Activated CD4-positive, alpha-beta T cell treated with anti-CD3 and anti-CD28 coated beads, Interleukin-2, amount 50 U/mL, for 24 hours (primary cell): ENCODE measurements around the gene SRD5A1.

Experiments
- DNase-seq, 2 donors: peaks; one replicate each; pipeline ENCODE4 v3.0.0-alpha.2; 2020; ENCODE audit warnings: low read depth in 1 of 2, low spot score in 1 of 2

Gene SRD5A1

GRCh38 chr5:6682239-6682638 lies 49.0 kb downstream of the SRD5A1 start:
- no peak for DNase-seq

GRCh38 chr5:6683241-6683640 lies 50.0 kb downstream of the SRD5A1 start:
- DNase-seq, result no peak

- DNase-seq, result no peak
Measured at GRCh38 chr5:6684075-6684474, 50.8 kb downstream of the SRD5A1 start.

- no peak for DNase-seq
Measured at GRCh38 chr5:6686501-6686900, 53.3 kb downstream of the SRD5A1 start.

DNA sequence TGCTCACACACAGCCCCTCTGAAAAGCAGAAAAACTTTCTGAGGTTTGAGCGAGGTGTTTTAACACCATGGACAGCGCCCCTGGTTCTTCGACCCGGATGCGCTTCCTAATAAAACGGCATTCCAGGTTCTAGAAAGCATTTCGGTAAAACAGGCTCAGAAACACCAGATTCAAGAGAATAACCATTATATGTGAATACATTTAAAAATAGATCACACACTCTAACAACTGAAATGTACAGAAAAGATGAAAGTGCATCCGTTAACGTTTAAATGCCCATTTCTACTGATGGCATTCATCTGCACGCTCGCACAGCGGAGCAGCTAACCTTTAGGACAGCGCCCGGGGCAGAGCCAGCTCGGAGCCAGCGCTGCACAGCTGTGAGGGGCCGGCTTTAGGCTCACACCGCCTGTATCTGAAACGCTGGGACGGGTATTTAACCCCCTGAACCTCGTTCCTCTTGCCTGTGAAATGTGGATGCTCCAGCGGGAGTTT lies 53.7 kb downstream of the SRD5A1 start:
- DNase-seq, result no peak

GRCh38 chr5:6687505-6687904 lies 54.3 kb downstream of the SRD5A1 start:
- no peak for DNase-seq

- no peak for DNase-seq
Measured at GRCh38 chr5:6692906-6693305, 59.7 kb downstream of the SRD5A1 start.

- DNase-seq, result no peak
Measured at GRCh38 chr5:6698696-6699095, 65.5 kb downstream of the SRD5A1 start.

GRCh38 chr5:6699357-6699756 lies 66.1 kb downstream of the SRD5A1 start:
- no peak for DNase-seq

DNA sequence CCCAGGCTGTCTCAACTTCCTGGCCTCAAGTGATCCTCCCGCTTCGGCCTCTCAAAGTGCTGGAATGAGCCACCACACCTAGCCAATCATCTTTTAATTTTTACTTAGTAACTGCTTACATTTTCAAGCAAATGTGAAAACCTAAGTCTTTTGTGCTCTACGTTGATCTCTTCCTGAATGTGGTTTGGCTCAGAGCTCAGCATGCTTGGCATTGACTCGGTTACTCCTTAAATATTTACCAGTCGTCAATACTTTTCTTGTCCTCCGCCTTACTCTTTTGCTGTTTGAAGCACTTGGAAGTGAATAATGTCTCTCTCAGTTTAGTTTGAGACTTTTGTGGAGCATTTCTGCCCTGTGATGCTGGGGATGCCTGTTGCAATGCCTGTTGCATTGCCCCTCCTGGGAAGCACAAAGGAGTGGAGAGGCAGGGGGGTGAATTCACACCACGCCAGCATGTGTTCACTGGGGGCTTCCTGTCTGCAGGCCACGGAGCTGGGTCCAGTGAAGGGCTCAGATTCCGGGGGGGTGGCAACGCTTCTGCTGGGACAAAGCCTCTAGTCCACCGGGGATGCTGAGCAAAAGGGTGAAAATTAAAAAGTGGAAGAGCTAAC lies 66.9 kb downstream of the SRD5A1 start:
- DNase-seq, result no peak

DNA sequence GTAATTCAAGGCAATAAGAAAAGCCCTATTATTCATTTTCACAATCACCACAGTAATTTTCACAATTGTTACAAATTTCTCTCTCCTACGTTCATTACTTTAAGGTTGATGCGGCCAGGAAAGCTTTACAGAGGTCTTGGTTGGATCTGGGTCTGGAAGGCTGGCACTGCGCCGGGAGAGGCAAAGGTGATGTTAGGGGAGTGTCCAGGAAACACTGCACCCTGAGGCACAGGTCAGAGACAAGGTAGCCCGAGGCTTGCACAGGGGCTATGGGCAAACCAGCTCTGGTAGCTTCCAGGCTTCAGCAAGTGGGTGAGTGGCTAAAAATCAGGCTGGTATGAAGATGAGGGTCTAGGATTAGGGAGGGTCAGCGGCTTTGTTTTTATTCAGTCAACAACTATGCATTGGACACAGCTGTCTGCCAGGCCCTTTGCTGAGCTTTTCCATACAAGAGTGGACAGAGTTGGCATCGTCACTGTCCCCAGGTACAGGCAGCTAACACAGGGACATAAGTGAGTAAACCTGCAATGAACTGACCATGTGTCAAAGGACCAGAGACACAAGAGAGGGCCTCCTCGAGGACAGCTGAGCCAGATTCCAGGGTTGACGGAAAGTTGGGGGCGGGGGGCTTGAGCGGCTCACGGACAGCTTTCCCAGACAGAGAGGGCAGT lies 67.6 kb downstream of the SRD5A1 start:
- no peak for DNase-seq

GRCh38 chr5:6701491-6701890 lies 68.3 kb downstream of the SRD5A1 start:
- DNase-seq, result no peak

DNA sequence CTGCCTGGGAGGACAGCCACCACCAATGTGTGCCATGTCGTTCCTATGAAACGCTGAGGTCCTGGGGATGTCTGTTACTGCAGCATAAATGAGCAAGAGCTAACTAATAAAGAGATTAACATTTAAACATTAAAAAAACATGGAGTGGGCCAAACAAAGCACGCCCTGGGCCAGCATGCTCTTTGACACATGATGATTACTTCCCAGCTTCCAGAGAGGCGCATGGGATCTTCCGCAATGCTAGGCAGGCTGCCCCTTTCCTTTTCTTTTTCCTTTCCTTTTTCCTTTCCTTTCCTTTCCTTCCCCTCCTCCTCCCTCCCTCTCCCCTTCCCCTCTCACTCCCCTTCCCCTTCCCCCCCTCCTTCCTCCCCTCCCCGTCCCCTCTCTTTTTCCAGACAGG lies 69.4 kb downstream of the SRD5A1 start:
- no peak for DNase-seq

DNA sequence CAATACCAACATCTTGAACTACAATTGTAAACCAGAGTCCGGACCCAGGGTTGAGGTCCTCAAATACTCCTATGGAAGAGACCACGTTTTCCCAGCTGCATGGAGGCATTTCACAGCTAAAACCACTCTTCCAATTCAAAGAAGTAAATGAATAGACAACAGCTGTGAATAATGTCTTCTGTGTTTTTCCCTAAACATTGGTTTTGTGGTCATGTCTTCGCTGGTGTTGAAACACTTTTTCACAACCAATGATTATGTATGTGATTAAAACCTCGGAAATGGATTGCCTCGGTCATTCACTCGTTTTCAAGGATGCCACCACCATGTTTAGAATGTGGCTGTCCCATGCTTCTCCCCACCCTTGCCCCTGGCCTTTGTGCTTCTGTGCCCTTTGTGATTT lies 70.6 kb downstream of the SRD5A1 start:
- DNase-seq, result no peak

DNA sequence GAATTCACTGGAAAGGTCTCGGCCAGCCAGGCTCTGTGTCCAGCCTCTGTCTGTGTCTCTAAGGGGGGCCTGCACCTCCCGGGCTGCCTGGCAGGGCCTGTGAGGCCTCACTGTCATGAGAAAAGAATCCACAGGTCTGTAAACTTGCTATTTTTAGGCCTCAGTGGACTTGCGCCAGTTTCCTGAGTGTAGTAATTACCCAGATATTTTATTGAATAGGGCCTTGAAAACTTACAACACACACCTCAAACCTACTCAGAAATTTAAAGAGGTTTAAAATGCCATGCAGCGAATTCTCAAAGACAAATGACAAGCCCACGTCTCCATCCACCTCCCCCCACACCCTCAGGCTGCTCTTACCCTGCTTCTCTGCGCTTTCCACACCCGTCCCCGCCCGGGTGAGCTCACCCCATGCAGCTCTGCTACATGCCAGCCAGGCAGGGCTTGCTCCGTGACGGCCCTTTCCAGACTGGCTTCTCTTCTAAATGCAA lies 71.2 kb downstream of the SRD5A1 start:
- no peak for DNase-seq

DNA sequence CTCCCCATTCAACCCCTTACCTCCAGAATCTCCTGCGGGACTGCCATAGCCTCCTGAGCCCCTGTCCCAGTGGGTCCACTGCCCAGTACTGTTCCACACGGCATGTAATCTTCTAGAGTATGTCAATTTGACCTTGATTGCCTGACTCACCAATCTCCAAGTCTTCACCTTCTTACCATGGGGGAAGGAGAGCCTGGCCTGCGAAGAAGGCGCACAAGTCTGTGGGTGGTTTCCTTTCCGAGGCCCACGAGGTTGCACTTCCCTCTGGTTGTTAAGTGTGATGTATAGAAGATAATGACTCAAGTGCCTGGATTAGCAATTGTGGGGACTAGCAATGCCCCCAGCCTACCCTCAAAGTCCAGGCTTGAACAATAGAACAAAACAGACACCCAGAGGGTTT lies 71.8 kb downstream of the SRD5A1 start:
- DNase-seq, result no peak

DNA sequence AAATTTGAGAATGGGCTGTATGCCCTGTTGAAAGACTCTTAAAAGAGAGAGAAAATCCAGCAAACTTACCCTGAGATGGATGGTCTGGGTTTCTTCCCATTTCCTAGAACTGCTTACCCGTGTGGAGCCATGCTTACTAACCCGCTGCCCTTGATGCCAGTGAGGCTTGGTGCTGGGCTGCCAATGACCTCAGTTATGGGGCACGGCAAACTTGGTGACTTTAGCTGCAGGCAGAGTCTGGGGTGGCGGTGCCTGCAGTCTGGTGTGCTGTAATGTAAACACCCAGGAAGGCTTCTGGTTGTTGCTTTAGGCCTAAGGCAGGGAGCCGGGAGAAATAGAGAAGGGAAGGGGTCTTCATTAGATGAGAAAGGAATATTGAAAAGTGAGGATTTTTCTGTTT lies 72.7 kb downstream of the SRD5A1 start:
- no peak for DNase-seq

- no peak for DNase-seq
Measured at GRCh38 chr5:6707852-6708251, 74.6 kb downstream of the SRD5A1 start.

DNA sequence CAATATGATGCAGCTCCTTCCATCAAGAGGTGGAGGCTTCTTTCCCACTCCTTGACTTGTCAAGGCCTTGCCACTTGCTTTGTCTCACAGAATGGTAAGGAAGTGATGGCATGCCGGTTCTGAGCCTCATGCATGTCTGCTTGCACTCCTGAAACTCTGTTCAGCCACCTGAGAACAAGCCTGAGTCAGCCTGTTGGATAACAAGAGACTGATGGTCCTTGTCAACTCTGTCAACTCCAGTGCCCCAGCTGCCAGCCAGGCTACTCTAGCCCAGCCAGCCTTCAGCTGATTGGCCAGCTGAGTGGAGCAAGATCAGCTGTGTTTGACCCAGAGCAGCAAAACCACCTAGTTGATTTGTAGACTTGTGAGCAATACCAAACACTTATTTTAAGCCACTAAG lies 75.6 kb downstream of the SRD5A1 start:
- no peak for DNase-seq

- DNase-seq, result no peak
Measured at GRCh38 chr5:6710070-6710469, 76.8 kb downstream of the SRD5A1 start.

- no peak for DNase-seq
Measured at GRCh38 chr5:6710551-6711318, 77.5 kb downstream of the SRD5A1 start.
